ENCODE data around the gene IRAG1. TPM values are rescaled to one million over a fixed set of nuclear protein-coding genes. Genes with fewer than 3 reads are reported as not detected.

Gene IRAG1
- total RNA-seq, 2 experiments from 2014 or later: not detected

DNA sequence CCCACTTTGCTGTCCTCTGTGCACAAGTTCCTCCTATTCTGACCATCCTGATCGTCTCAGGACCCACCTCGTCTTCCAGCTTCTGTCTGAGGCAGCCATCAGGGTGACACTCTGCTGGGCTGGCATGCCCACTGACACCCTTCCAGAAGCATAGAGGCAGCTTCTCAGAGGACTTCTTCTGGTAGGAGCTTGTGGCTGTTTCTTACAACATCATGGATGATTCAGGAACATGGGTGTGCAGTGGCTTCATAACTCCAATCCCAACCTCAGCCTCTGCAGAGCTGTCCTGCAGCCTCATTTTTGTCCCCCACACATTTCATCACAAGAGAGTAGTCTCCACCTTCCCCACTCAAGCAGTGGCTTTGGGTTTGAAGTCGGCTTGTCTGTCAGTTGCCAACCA, 36.6 kb upstream of the IRAG1 start:
- no peaks in the 10 kb centered on the region for H3K9me2 ChIP-seq (ENCODE audit: insufficient read depth, low read length)
- H3K27ac ChIP-seq (ENCODE audit: low read depth, low read length, poor library complexity, severe bottlenecking): no peak overlapping the region
- H3K36me3 ChIP-seq (ENCODE audit: insufficient read depth, low read length): no peaks in the 10 kb centered on the region
- intact Hi-C loops (cut with micrococcal nuclease; ENCODE audit: unreplicated experiment): loop anchor here (10.0 kb wide), 1 partner anchor 185 kb away; the partner anchor contains the start of gene RNF141
- no peak for DNase-seq (ENCODE audit: low spot score)
- CTCF ChIA-PET (ENCODE audit: unreplicated experiment): no interaction called here
- TF ChIP-seq, protein P1, sequence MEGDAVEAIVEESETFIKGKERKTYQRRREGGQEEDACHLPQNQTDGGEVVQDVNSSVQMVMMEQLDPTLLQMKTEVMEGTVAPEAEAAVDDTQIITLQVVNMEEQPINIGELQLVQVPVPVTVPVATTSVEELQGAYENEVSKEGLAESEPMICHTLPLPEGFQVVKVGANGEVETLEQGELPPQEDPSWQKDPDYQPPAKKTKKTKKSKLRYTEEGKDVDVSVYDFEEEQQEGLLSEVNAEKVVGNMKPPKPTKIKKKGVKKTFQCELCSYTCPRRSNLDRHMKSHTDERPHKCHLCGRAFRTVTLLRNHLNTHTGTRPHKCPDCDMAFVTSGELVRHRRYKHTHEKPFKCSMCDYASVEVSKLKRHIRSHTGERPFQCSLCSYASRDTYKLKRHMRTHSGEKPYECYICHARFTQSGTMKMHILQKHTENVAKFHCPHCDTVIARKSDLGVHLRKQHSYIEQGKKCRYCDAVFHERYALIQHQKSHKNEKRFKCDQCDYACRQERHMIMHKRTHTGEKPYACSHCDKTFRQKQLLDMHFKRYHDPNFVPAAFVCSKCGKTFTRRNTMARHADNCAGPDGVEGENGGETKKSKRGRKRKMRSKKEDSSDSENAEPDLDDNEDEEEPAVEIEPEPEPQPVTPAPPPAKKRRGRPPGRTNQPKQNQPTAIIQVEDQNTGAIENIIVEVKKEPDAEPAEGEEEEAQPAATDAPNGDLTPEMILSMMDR (conservative IDR thresholded peaks at IDR 0.05; ENCODE audit: low read length): no peak
- no peak for TF ChIP-seq EZH2phosphoT487 (IDR thresholded peaks at IDR 0.05; ENCODE audit: borderline replicate concordance, low read depth, low read length)
- H4K20me1 ChIP-seq (ENCODE audit: insufficient read depth, low read length): no peaks in the 10 kb centered on the region
- H3K9me3 ChIP-seq (ENCODE audit: low read length): no peaks in the 10 kb centered on the region
- BruUV-seq (replicated peaks): no TSS peak
- no peaks in the 10 kb centered on the region for H3K4me1 ChIP-seq (ENCODE audit: insufficient read depth, low read length, poor library complexity, severe bottlenecking)
- H3K4me2 ChIP-seq (ENCODE audit: low read length): no peak overlapping the region
- POLR2A ChIA-PET: interaction anchor here (0.9 kb wide), 1 partner anchor 79 kb away, joined by 3 read pairs; the partner anchor contains the start of gene EIF4G2
- no peaks in the 10 kb centered on the region for H3K79me2 ChIP-seq (ENCODE audit: insufficient read depth, low read depth, low read length)
- H3K4me3 ChIP-seq (ENCODE audit: low read depth, low read length, poor library complexity, severe bottlenecking): no peak overlapping the region
- H2AFZ ChIP-seq (ENCODE audit: low read length): no peak overlapping the region

DNA sequence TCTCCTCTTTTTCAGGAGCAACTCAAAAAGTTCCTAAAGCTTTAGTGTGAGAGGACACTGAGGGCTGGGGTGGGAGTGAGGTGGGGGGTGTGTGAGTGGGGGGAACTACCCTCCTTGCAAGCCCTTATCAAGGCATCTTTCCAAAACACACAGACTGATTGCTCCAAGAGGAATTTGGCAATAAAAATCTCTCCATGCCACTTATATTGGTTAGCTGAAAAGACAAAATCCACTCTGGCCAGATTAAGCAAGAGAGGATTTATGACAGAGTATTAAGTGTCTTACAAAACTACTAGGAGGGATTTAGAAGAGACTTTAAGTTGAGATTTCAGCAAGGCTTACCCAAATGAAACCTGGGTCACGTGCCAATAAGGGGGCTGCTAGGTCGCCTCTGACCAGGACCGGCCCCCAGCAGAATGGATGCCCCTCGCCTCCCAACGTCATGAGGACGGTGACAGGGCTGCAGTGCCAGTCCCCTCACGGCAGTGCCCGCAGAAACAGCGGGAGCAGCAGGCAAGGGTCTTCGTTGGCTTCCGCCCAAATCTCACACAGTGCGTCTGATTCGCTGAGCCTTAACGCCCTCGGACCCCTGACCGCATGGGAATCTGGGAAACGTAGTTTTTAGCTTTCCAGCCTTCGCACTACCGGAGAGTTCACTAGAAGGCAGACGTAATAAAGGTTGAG, 35.4 kb upstream of the IRAG1 start:
- ChIA-PET CTCF (ENCODE audit: unreplicated experiment) (no interaction called here), POLR2A (interaction anchor here (0.6 kb wide), 1 partner anchor 268 kb away, joined by 3 read pairs; no protein-coding TSS in a partner anchor)
- TF ChIP-seq EZH2phosphoT487 (IDR thresholded peaks at IDR 0.05; ENCODE audit: borderline replicate concordance, low read depth, low read length): no peak
- TF ChIP-seq, protein P1 (conservative IDR thresholded peaks at IDR 0.05; ENCODE audit: low read length): no peak
- Histone ChIP-seq H4K20me1 (ENCODE audit: insufficient read depth, low read length) (no peaks in the 10 kb centered on the region), H3K9me3 (ENCODE audit: low read length) (no peaks in the 10 kb centered on the region), H3K79me2 (ENCODE audit: insufficient read depth, low read depth, low read length) (no peaks in the 10 kb centered on the region), H3K4me3 (ENCODE audit: low read depth, low read length, poor library complexity, severe bottlenecking) (no peak overlapping the region), H3K27ac (ENCODE audit: low read depth, low read length, poor library complexity, severe bottlenecking) (no peak overlapping the region), H2AFZ (ENCODE audit: low read length) (no peak overlapping the region), H3K4me1 (ENCODE audit: insufficient read depth, low read length, poor library complexity, severe bottlenecking) (no peaks in the 10 kb centered on the region), H3K9me2 (ENCODE audit: insufficient read depth, low read length) (no peaks in the 10 kb centered on the region), H3K4me2 (ENCODE audit: low read length) (no peak overlapping the region), H3K36me3 (ENCODE audit: insufficient read depth, low read length) (no peaks in the 10 kb centered on the region)
- DNase-seq (ENCODE audit: low spot score): no peak
- intact Hi-C loops (cut with micrococcal nuclease; ENCODE audit: unreplicated experiment): no loop called here
- BruUV-seq (replicated peaks): no TSS peak

DNA sequence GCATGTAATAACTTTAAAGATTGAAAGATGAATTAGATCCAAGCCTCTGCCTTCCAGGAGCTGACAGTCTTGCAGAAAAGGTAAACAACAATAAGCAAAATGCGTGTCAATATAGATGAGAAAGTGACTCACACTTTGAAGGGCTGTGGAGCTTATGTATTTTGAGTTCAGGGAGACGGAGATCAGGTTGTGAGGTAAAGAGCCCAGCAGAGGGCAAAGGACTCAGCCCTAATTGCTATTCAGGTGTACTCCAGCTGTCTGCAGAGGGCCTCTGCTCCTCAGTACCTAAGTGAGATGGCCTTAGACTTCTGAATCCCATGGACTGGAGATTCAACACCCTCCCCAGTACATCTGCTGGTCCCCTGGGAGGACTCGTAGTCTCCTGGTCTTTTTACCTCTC, 34.6 kb upstream of the IRAG1 start:
- Histone ChIP-seq H3K27ac (ENCODE audit: low read depth, low read length, poor library complexity, severe bottlenecking) (no peak overlapping the region), H3K9me2 (ENCODE audit: insufficient read depth, low read length) (no peaks in the 10 kb centered on the region), H3K4me1 (ENCODE audit: insufficient read depth, low read length, poor library complexity, severe bottlenecking) (no peaks in the 10 kb centered on the region), H4K20me1 (ENCODE audit: insufficient read depth, low read length) (no peaks in the 10 kb centered on the region), H2AFZ (ENCODE audit: low read length) (no peak overlapping the region), H3K79me2 (ENCODE audit: insufficient read depth, low read depth, low read length) (no peaks in the 10 kb centered on the region), H3K36me3 (ENCODE audit: insufficient read depth, low read length) (no peaks in the 10 kb centered on the region), H3K4me3 (ENCODE audit: low read depth, low read length, poor library complexity, severe bottlenecking) (no peak overlapping the region), H3K9me3 (ENCODE audit: low read length) (no peaks in the 10 kb centered on the region), H3K4me2 (ENCODE audit: low read length) (no peak overlapping the region)
- intact Hi-C loops (cut with micrococcal nuclease; ENCODE audit: unreplicated experiment): no loop called here
- BruUV-seq (replicated peaks): no TSS peak
- CTCF ChIA-PET (ENCODE audit: unreplicated experiment): no interaction called here
- TF ChIP-seq EZH2phosphoT487 (IDR thresholded peaks at IDR 0.05; ENCODE audit: borderline replicate concordance, low read depth, low read length): no peak
- TF ChIP-seq, protein P1 (conservative IDR thresholded peaks at IDR 0.05; ENCODE audit: low read length): no peak
- DNase-seq (ENCODE audit: low spot score): no peak
- POLR2A ChIA-PET: interaction anchor here (0.6 to 0.8 kb wide), 2 partner anchors 10 to 267 kb away, joined by 3 read pairs; no protein-coding TSS in a partner anchor

Measured in OCI-LY7 (cell line).